Neuron (in vitro differentiated cells): ENCODE measurements around the gene DPP3.

Source experiments
- H2AFZ ChIP-seq: one replicate; pipeline ENCODE4 v1.6.1; 2013; ENCODE audit warnings: low read depth, mild to moderate bottlenecking, inconsistent platforms, low read length, moderate library complexity
- H3K27me3 ChIP-seq: one replicate; pipeline ENCODE4 v1.6.1; 2013; ENCODE audit warnings: low read length; ENCODE audit not compliant: insufficient read depth
- H3K36me3 ChIP-seq: one replicate; pipeline ENCODE4 v1.6.1; 2013; ENCODE audit warnings: low read length; ENCODE audit not compliant: insufficient read depth
- H3K4me1 ChIP-seq: one replicate; pipeline ENCODE4 v1.6.1; 2013; ENCODE audit warnings: low read length; ENCODE audit not compliant: insufficient read depth
- H3K4me3 ChIP-seq: 2 replicates; pipeline ENCODE4 v1.5.1; 2013; ENCODE audit warnings: mild to moderate bottlenecking, low read length, moderate library complexity
- H3K9me3 ChIP-seq: one replicate; pipeline ENCODE4 v1.6.1; 2013; ENCODE audit warnings: low read length

The DPP3 gene

DNA sequence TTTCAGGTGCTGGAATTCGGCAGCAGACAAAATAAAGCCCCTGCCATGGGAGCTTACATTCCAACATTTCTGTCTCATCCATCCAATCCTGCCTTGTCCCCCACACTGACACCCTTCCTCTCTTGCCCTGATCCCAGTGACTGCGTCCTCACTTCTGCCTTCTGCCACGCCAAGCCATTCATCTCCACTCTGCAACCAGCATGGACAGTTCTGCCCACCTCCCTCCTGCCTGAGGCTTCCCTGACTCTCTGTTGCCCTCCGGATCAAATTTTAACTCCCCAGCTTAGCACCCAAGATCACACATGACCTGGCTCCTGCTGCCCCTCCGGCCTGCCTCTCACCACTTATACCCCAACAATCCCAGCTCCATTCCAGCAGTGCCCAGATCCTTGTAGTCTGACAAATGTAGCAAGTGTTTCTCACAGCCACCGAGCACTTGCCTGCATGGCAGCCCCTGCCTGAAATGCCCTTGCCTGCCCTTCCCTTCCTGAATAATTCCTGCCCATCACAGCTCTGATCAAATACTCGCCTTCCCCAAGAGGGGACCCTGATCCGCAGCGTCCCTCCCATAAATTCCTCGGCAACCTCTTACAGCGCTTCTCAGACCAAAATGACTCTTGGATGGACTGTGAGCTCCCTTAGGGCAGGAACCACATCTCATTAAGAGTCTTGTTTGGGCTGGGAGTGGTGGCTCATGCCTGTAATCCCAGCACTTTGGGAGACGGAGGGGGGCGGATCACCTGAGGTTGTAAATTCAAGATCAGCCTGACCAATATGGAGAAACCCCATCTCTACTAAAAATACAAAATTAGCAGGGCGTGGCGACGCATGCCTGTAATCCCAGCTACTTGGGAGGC lies 68.8 kb downstream of the DPP3 start:
- Histone ChIP-seq H3K9me3 (no peaks in the 10 kb centered on the region), H3K4me3 (no peak overlapping the region), H3K36me3 (no peaks in the 10 kb centered on the region), H2AFZ (no peak overlapping the region), H3K27me3 (no peaks in the 10 kb centered on the region), H3K4me1 (peaks cover 24% of the 10 kb centered on the region)

DNA sequence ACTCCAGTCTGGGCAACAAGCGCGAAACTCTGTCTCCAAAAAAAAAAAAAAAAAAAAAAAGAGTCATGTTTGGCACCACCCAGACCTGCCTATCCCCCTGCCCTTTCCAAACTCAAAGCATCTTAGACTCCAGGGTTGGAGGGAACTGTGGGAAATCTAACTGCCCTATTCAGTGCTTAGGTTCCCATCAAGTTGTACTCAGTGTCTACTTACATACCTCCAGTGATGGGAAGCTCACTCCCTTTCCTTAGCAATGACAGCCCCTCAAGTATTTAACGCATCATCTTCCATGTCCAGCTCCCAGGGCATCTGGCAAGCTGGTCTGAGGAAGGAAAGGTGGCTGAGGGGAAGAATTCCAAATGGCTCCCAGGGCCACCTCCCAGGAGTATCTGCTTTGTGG lies 69.5 kb downstream of the DPP3 start:
- no peaks in the 10 kb centered on the region for H3K9me3 ChIP-seq
- H3K36me3 ChIP-seq, result no peaks in the 10 kb centered on the region
- H3K4me1 ChIP-seq, result peaks cover 17% of the 10 kb centered on the region
- no peak overlapping the region for H2AFZ ChIP-seq
- H3K4me3 ChIP-seq, result no peak overlapping the region
- no peaks in the 10 kb centered on the region for H3K27me3 ChIP-seq

DNA sequence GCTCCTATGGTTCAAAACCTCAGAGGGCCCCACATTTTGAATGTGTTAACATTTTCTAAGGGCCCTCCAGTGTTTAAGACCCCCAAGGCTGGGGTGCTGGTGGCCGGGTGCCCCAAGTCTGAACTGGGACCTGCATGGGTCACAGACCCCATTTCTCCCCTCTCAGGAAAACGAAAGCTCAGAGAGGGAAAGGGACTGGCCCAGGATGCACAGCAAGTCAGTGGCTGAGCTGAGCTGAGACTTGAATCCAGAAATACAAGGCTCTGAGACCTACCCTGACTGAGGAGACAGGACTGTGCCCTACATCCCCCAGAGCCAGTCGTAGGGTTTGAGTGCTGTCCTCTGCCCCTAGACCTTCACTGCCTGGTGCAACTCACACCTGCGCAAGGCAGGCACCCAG lies 70.7 kb downstream of the DPP3 start:
- Histone ChIP-seq H3K4me1 (peaks cover 11% of the 10 kb centered on the region), H3K4me3 (no peak overlapping the region), H2AFZ (no peak overlapping the region), H3K9me3 (no peaks in the 10 kb centered on the region), H3K36me3 (no peaks in the 10 kb centered on the region), H3K27me3 (no peaks in the 10 kb centered on the region)

DNA sequence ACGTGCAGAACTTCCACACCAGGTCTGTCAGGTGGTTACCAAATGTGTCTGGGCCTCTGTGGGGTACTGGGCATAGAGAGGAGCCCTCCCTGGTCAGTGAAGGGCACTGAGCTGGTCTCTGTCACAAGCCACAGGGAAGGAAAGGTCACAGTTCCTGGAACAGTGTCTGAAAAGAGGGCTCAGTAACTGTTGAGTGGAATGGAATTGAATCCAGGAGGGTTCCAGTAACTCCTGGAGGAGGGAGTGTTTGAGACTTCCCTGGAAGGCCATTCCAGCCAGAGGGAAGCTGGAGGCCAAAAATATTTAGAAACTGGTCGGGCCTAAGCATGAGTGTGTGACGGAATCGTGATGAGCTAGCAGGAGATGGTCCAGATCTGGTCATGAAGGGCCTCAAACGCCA lies 74.4 kb downstream of the DPP3 start:
- Histone ChIP-seq H3K4me1 (no peaks in the 10 kb centered on the region), H3K36me3 (no peaks in the 10 kb centered on the region), H3K4me3 (no peak overlapping the region), H3K27me3 (no peaks in the 10 kb centered on the region), H2AFZ (no peak overlapping the region), H3K9me3 (no peaks in the 10 kb centered on the region)

DNA sequence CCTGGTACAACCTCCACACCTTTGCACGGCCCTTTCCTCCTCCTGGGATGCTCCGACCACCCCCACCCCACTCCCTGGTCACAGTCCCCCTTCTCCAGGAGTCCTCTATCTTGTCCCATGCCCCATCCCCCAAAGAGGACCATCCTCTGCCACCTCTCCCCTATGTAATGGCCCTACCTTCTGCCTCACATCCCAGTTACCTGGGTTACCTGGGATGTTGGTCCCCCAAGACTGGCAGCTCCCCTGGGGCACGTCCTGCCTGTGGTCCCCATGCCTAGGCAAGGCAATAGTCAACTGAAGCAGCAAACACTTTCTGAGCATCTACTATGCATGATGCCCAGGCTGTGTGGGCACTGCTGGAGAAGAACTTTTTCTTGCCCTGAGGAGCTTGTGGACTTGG lies 75.2 kb downstream of the DPP3 start:
- Histone ChIP-seq H3K9me3 (no peaks in the 10 kb centered on the region), H3K4me1 (no peaks in the 10 kb centered on the region), H2AFZ (no peak overlapping the region), H3K27me3 (no peaks in the 10 kb centered on the region), H3K4me3 (no peak overlapping the region), H3K36me3 (no peaks in the 10 kb centered on the region)

DNA sequence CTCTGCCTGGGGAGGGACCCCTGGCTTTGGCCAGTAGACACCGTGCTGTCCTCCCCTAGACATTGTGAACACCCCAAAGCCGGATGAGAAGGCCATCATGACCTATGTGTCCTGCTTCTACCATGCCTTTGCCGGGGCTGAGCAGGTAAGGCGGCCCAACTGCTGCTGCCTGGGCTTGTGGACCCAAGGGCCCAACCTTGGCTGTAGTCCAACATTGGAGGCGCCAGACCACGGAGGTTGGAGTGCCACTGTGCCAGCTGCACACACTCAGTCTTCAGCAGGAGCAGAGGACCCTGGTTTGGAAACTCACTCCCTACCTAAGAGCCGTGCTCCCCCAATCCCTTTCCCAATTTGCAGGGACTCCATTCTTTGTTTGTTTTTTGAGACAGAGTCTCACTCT lies 75.9 kb downstream of the DPP3 start:
- Histone ChIP-seq H3K27me3 (no peaks in the 10 kb centered on the region), H2AFZ (no peak overlapping the region), H3K4me1 (no peaks in the 10 kb centered on the region), H3K4me3 (no peak overlapping the region), H3K9me3 (no peaks in the 10 kb centered on the region), H3K36me3 (no peaks in the 10 kb centered on the region)

DNA sequence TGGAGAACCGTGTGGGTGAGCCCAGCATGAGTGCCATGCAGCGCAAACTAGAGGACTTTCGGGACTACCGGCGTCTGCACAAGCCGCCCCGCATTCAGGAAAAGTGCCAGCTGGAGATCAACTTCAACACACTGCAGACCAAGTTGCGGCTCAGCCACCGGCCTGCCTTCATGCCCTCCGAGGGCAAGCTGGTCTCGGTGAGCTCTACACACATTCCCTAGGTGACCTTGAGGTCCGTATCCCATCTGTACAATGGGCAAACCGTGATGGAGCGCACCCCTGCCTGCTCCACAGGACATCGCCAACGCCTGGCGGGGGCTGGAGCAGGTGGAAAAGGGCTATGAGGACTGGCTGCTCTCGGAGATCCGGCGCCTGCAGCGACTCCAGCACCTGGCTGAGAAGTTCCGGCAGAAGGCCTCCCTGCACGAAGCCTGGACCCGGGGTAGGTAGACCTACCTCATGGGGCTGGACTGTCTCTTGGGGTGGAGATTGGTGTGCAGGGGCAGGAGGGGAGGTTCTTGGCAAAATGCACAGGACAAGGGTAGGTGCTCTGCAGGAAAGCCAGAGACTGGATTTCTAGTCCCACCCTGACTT lies 77.6 kb downstream of the DPP3 start:
- H3K4me1 ChIP-seq, result no peaks in the 10 kb centered on the region
- H2AFZ ChIP-seq, result no peak overlapping the region
- no peaks in the 10 kb centered on the region for H3K36me3 ChIP-seq
- no peak overlapping the region for H3K4me3 ChIP-seq
- no peaks in the 10 kb centered on the region for H3K27me3 ChIP-seq
- no peaks in the 10 kb centered on the region for H3K9me3 ChIP-seq
